ENCODE results near the gene MAFB. TPM values are rescaled to one million over a fixed set of nuclear protein-coding genes. Genes with fewer than 3 reads are reported as not detected.

Gene MAFB
- total RNA-seq, 1 experiment from 2014 or later = 0.85 TPM

- H3K56ac ChIP-seq (ENCODE audit: insufficient read length, low read depth, low read length) = no peak overlapping the region
- no peak for TF ChIP-seq CTCF (conservative IDR thresholded peaks at IDR 0.05)
These were observed 49.9 kb downstream of the MAFB start for GRCh38 chr20:40639132-40639531.

More at GRCh38 chr20:40639132-40639531, 49.9 kb downstream of the MAFB start:
- no peak overlapping the region for H3K23ac ChIP-seq (ENCODE audit: insufficient read length, low read depth, low read length)
- no peaks in the 10 kb centered on the region; the same call in 1 of the 2 replicates for H3K27me3 ChIP-seq (ENCODE audit: insufficient read depth, low read length)
- H4K91ac ChIP-seq (ENCODE audit: insufficient read length, low read depth, low read length) = no peak overlapping the region
- H4K5ac ChIP-seq (ENCODE audit: insufficient read length, low read depth, low read length) = no peak overlapping the region
- H3K14ac ChIP-seq (ENCODE audit: insufficient read depth, low read length) = no peak overlapping the region
- H3K9ac ChIP-seq (ENCODE audit: extremely low read depth, insufficient read length, low read length) = no peak overlapping the region
- H3K4me1 ChIP-seq (ENCODE audit: insufficient read depth, low read length) = no peaks in the 10 kb centered on the region
- H3K27ac ChIP-seq (ENCODE audit: insufficient read length, low read depth, low read length) = no peak overlapping the region
- H3K27me3 Mint-ChIP-seq (ENCODE audit: low read depth) = peaks cover 6% of the 10 kb centered on the region
- H3K9me3 ChIP-seq (ENCODE audit: control insufficient read depth, low read depth, low read length) = no peaks in the 10 kb centered on the region
- WGBS (ENCODE audit: extremely low coverage, insufficient read length, low lambda C conversion rate) = no CpG with 5 or more reads among the region's 1 CpG
- H4K8ac ChIP-seq (replicated peaks; ENCODE audit: insufficient read length, low read depth, low read length) = no peak overlapping the region
- H3K18ac ChIP-seq (ENCODE audit: insufficient read length, low read depth, low read length) = no peak overlapping the region
- no peak overlapping the region for H2BK5ac ChIP-seq (ENCODE audit: insufficient read length, low read length)
- H3K4me2 ChIP-seq (ENCODE audit: insufficient read depth, insufficient read length, low read length) = no peak overlapping the region
- H2BK120ac ChIP-seq (ENCODE audit: low read depth, low read length, poor library complexity, severe bottlenecking) = no peak overlapping the region
- H3T11ph ChIP-seq (ENCODE audit: low read length) = no peak overlapping the region
- no peak overlapping the region for H2BK12ac ChIP-seq (ENCODE audit: insufficient read length, low read depth, low read length)
- H3K36me3 Mint-ChIP-seq (ENCODE audit: insufficient read depth in 1 of 3, low read depth in 3 of 3) = no peaks in the 10 kb centered on the region
- H3K4ac ChIP-seq (ENCODE audit: low read depth, low read length) = no peak overlapping the region
- H3K4me3 Mint-ChIP-seq = no peak overlapping the region
- H3K79me2 ChIP-seq (ENCODE audit: insufficient read depth, low read length) = no peaks in the 10 kb centered on the region
- no peaks in the 10 kb centered on the region; a peak in 2 of 5 replicates for H3K9me3 Mint-ChIP-seq
- no peak overlapping the region for H2BK15ac ChIP-seq (ENCODE audit: low read depth, low read length)
- no peak overlapping the region for H3K27ac Mint-ChIP-seq
- H3K79me1 ChIP-seq (ENCODE audit: insufficient read depth, low read depth, low read length, poor library complexity, severe bottlenecking) = no peaks in the 10 kb centered on the region
- H3K4me1 Mint-ChIP-seq = no peaks in the 10 kb centered on the region
- no peak for DNase-seq
- no peak overlapping the region for H2AK5ac ChIP-seq (ENCODE audit: insufficient read length, low read length)
- no peaks in the 10 kb centered on the region for H3K23me2 ChIP-seq (ENCODE audit: insufficient read length, low read depth, low read length, poor library complexity, severe bottlenecking)
- H4K20me1 ChIP-seq (ENCODE audit: control insufficient read depth, insufficient read depth, insufficient read length) = no peaks in the 10 kb centered on the region
- H2AFZ ChIP-seq (ENCODE audit: low read length) = no peak overlapping the region
- H2BK20ac ChIP-seq (ENCODE audit: low read depth, low read length, poor library complexity, severe bottlenecking) = no peak overlapping the region
